D341Med (cell line): Measurements from ENCODE around the gene PCGF1.
"Not testable (repeated sequence)": the region's sequence is repeated elsewhere in the genome, so short reads cannot be mapped to it uniquely, and the experiment has no call there.

Experiments
- DNase-seq: peaks from one replicate; pipeline ENCODE4 v3.0.0; 2012; ENCODE audit warnings: low spot score

Gene PCGF1

GRCh38 chr2:74499267-74499939 is 8.1 kb downstream of the PCGF1 start, which contains the start of gene LBX2:
Gene LBX2 (minus strand): TSS chr2:74499603. CDS start chr2:74499537, 66 bp downstream.
- DNase-seq, result no peak

- DNase-seq, result no peak
These were observed 8.8 kb downstream of the PCGF1 start for GRCh38 chr2:74498500-74499266.

- DNase-seq, result no peak
These were observed 9.6 kb downstream of the PCGF1 start for GRCh38 chr2:74497777-74498499.

- DNase-seq, result no peak
These were observed 10.3 kb downstream of the PCGF1 start for GRCh38 chr2:74496997-74497776.

GRCh38 chr2:74495440-74495839 is 12.1 kb downstream of the PCGF1 start:
- DNase-seq, result no peak

GRCh38 chr2:74493546-74493945 is 13.9 kb downstream of the PCGF1 start:
- no peak for DNase-seq

- no peak for DNase-seq
These were observed 15.6 kb downstream of the PCGF1 start for GRCh38 chr2:74491648-74492544.

- no peak for DNase-seq
These were observed 17.6 kb downstream of the PCGF1 start for GRCh38 chr2:74489906-74490305.

- DNase-seq, result no peak
These were observed 18.6 kb downstream of the PCGF1 start for GRCh38 chr2:74488643-74489481.

GRCh38 chr2:74486141-74486540 is 21.4 kb downstream of the PCGF1 start:
- no peak for DNase-seq

- not testable (repeated sequence) for DNase-seq
These were observed 23.8 kb downstream of the PCGF1 start for GRCh38 chr2:74483675-74484164.

- DNase-seq, result peak; percentile 88
These were observed 24.5 kb downstream of the PCGF1 start, which contains the start of the genes CCDC142 and TTC31 for GRCh38 chr2:74482801-74483674. Gene CCDC142 (minus strand): TSS chr2:74482998. CDS start chr2:74482837, 161 bp downstream. Gene TTC31 (plus strand): TSS chr2:74483081. CDS start chr2:74483096, 15 bp downstream.

- peak; percentile 68 for DNase-seq
These were observed 25.3 kb downstream of the PCGF1 start for GRCh38 chr2:74481961-74482800.

- no peak for DNase-seq
These were observed 26.1 kb downstream of the PCGF1 start for GRCh38 chr2:74481431-74481830.

GRCh38 chr2:74474899-74475298 is 32.6 kb downstream of the PCGF1 start:
- no peak for DNase-seq

- DNase-seq, result no peak
These were observed 33.0 kb downstream of the PCGF1 start for GRCh38 chr2:74474481-74474880.

- DNase-seq, result no peak
These were observed 34.6 kb downstream of the PCGF1 start for GRCh38 chr2:74472945-74473258.
